ENCODE measurements around the gene IQCM. TPM values are rescaled to one million over a fixed set of nuclear protein-coding genes. Genes with fewer than 3 reads are reported as not detected.

The IQCM gene
- polyA plus RNA-seq, 2 of the 4 experiments (the other 2 are of a cell fraction), result 0.05 TPM; not detected in 1

GRCh38 chr4:149755969-149756368 lies 59.7 kb downstream of the IQCM start:
- H3K27ac ChIP-seq, result no peak overlapping the region

GRCh38 chr4:149754526-149754925 lies 61.1 kb downstream of the IQCM start:
- ATAC-seq, result no peak
- ChIA-PET CTCF (no interaction called here), POLR2A (no interaction called here)
- no peaks in the 10 kb centered on the region for H3K4me1 ChIP-seq
- TF ChIP-seq ATOH8 (CRISPR knock-in tag; IDR thresholded peaks at IDR 0.05; ENCODE audit: low read depth) (no peak), ZSCAN20 (CRISPR knock-in tag; IDR thresholded peaks at IDR 0.05) (no peak), NR3C1 (IDR thresholded peaks at IDR 0.05) (no peak), ZFP36 (IDR thresholded peaks at IDR 0.05; ENCODE audit: borderline replicate concordance, partially characterized antibody) (no peak), FOXS1 (CRISPR knock-in tag; IDR thresholded peaks at IDR 0.05) (no peak), EHMT2 (IDR thresholded peaks at IDR 0.05; ENCODE audit: low read depth) (no peak), TP53 (CRISPR knock-in tag; IDR thresholded peaks at IDR 0.05) (no peak)
- FAIRE-seq, result no peak
- WGBS (ENCODE audit: missing lambda C conversion rate), result 21% methylated on average over 3 of the region's 3 CpGs
- no peak overlapping the region for H3K4me2 ChIP-seq
- no peaks in the 10 kb centered on the region for H3K9me3 ChIP-seq
- H3K27ac ChIP-seq, result no peak overlapping the region
- H3K4me3 ChIP-seq, result no peak overlapping the region
- no peak for DNase-seq (ENCODE audit: low read depth in 1 of 2, low spot score in 1 of 2)

More at GRCh38 chr4:149755969-149756368, 59.7 kb downstream of the IQCM start:
- DNase-seq (ENCODE audit: low read depth in 1 of 2, low spot score in 1 of 2) (no peak), FAIRE-seq (no peak), ATAC-seq (no peak)
- POLR2A ChIA-PET, result no interaction called here
- no peaks in the 10 kb centered on the region for H3K9me3 ChIP-seq
- no peak for TF ChIP-seq NR3C1 (IDR thresholded peaks at IDR 0.05)
- TF ChIP-seq MAX (IDR thresholded peaks at IDR 0.05), result no peak
- TF ChIP-seq POLR2A (IDR thresholded peaks at IDR 0.05; ENCODE audit: low read length), result no peak
- no peak for TF ChIP-seq HOXA7 (CRISPR knock-in tag; IDR thresholded peaks at IDR 0.05)
- TF ChIP-seq NPAS2 (CRISPR knock-in tag; IDR thresholded peaks at IDR 0.05; ENCODE audit: borderline replicate concordance), result no peak
- TF ChIP-seq CTCF (IDR thresholded peaks at IDR 0.05), result no peak
- TF ChIP-seq GATA3 (IDR thresholded peaks at IDR 0.05; ENCODE audit: borderline replicate concordance), result no peak
- no peak for TF ChIP-seq ESRRA (IDR thresholded peaks at IDR 0.05; ENCODE audit: borderline replicate concordance, low read length)
- TF ChIP-seq NFE2L2 (conservative IDR thresholded peaks at IDR 0.05; ENCODE audit: low read length), result no peak
- TF ChIP-seq HOXB5 (CRISPR knock-in tag; IDR thresholded peaks at IDR 0.05), result no peak
- no peak for TF ChIP-seq RFX5 (IDR thresholded peaks at IDR 0.05)
- no peak for TF ChIP-seq EHF (CRISPR knock-in tag; IDR thresholded peaks at IDR 0.05)
- CTCF ChIA-PET, result no interaction called here
- WGBS (ENCODE audit: missing lambda C conversion rate), result 76% methylated on average over 2 of the region's 2 CpGs
- H3K4me1 ChIP-seq, result no peaks in the 10 kb centered on the region
- H3K4me2 ChIP-seq, result no peak overlapping the region
- H3K4me3 ChIP-seq, result no peak overlapping the region

- Histone ChIP-seq H3K4me3 (no peak overlapping the region), H3K9me3 (no peaks in the 10 kb centered on the region), H3K27ac (no peak overlapping the region), H3K4me1 (no peaks in the 10 kb centered on the region), H3K4me2 (no peak overlapping the region)
- 17% methylated on average over 2 of the region's 2 CpGs for WGBS (ENCODE audit: missing lambda C conversion rate)
- no peak for FAIRE-seq
- CTCF ChIA-PET, result interaction anchor here (0.6 kb wide), 1 partner anchor 170 kb away, joined by 3 read pairs; no protein-coding TSS in a partner anchor
- no peak for ATAC-seq
- no peak for TF ChIP-seq GATA3 (IDR thresholded peaks at IDR 0.05; ENCODE audit: borderline replicate concordance)
- no peak for TF ChIP-seq FOSL2 (IDR thresholded peaks at IDR 0.05)
- TF ChIP-seq FOSL2 (CRISPR knock-in tag; IDR thresholded peaks at IDR 0.05), result no peak
- no peak for TF ChIP-seq POLR2AphosphoS2 (conservative IDR thresholded peaks at IDR 0.05; ENCODE audit: low read length)
- TF ChIP-seq ZC3H11A (IDR thresholded peaks at IDR 0.05), result no peak
- TF ChIP-seq MAFK (IDR thresholded peaks at IDR 0.05; ENCODE audit: partially characterized antibody), result no peak
- no peak for TF ChIP-seq EP300 (IDR thresholded peaks at IDR 0.05)
- TF ChIP-seq ELK1 (IDR thresholded peaks at IDR 0.05; ENCODE audit: low read depth, low read length), result no peak
- no peak for TF ChIP-seq ZFP36 (IDR thresholded peaks at IDR 0.05; ENCODE audit: borderline replicate concordance, partially characterized antibody)
- no peak for TF ChIP-seq SREBF2 (IDR thresholded peaks at IDR 0.05)
- TF ChIP-seq NR3C1 (IDR thresholded peaks at IDR 0.05), result no peak
- TF ChIP-seq HEYL (CRISPR knock-in tag; IDR thresholded peaks at IDR 0.05), result no peak
- no peak for TF ChIP-seq TP53 (CRISPR knock-in tag; IDR thresholded peaks at IDR 0.05)
- TF ChIP-seq RAD21 (conservative IDR thresholded peaks at IDR 0.05 in 1 of 2, IDR thresholded peaks at IDR 0.05 in 1 of 2), result no peak
- no peak for TF ChIP-seq KDM5A (IDR thresholded peaks at IDR 0.05)
- TF ChIP-seq TFCP2L1 (CRISPR knock-in tag; IDR thresholded peaks at IDR 0.05), result no peak
- DNase-seq (ENCODE audit: low read depth in 1 of 2, low spot score in 1 of 2), result no peak
- POLR2A ChIA-PET, result no interaction called here
Observed at GRCh38 chr4:149752729-149753128, 62.9 kb downstream of the IQCM start.

All from A549 (cell line).